Upper lobe of left lung (tissue), 6 donors: ENCODE results near the gene CEP72. TPM values are rescaled to one million over a fixed set of nuclear protein-coding genes. Genes with fewer than 3 reads are reported as not detected.

ENCODE experiments used
- ATAC-seq, 2 donors: fragments of 200-7000 bp; cut with Tn5 transposase; one replicate each; pipeline ENCODE4 v1.9.1; 2022; ENCODE audit warnings: mild to moderate bottlenecking in 2 of 2, moderate library complexity in 2 of 2; ENCODE audit not compliant: low FRiP score in 2 of 2
- DNase-seq, 2 donors: peaks; one replicate each; pipeline ENCODE4 v3.0.0-alpha.2; 2019 to 2020
- H3K27ac ChIP-seq, 4 donors: fragments of 200-600 bp; sonication (generic); one replicate each; pipeline ENCODE4 v1.5.1; 2016 to 2019
- H3K27me3 ChIP-seq, 4 donors: fragments of 200-600 bp; sonication (generic); one replicate each; pipeline ENCODE4 v1.5.1; 2017 to 2019
- H3K36me3 ChIP-seq, 4 donors: fragments of 200-600 bp; sonication (generic); one replicate each; pipeline ENCODE4 v1.5.1; 2016 to 2019
- H3K4me1 ChIP-seq, 4 donors: fragments of 200-600 bp; sonication (generic); one replicate each; pipeline ENCODE4 v1.5.1; 2018 to 2019
- H3K4me3 ChIP-seq, 4 donors: fragments of 200-600 bp; sonication (generic); one replicate each; pipeline ENCODE4 v1.5.1; 2017 to 2019; ENCODE audit warnings: mild to moderate bottlenecking in 2 of 4, moderate library complexity in 1 of 4
- H3K9me3 ChIP-seq, 4 donors: fragments of 200-600 bp; sonication (generic); one replicate each; pipeline ENCODE4 v1.5.1; 2018 to 2019
- EP300 ChIP-seq, 4 donors: sonication (generic); formaldehyde crosslinking; IDR thresholded peaks; one replicate each; pipeline ENCODE4 v1.5.1; 2017; ENCODE audit warnings: antibody characterized with exemption in 4 of 4, control low read depth in 2 of 4
- POLR2A ChIP-seq, 4 donors: fragments of 450-650 bp; IDR thresholded peaks; one replicate each; pipeline ENCODE4 v1.5.1; 2016 to 2017; ENCODE audit warnings: antibody characterized with exemption in 4 of 4, mild to moderate bottlenecking in 2 of 4
- POLR2AphosphoS5 ChIP-seq, 2 donors: sonication (generic); formaldehyde crosslinking; IDR thresholded peaks; one replicate each; pipeline ENCODE4 v1.5.1; 2017; ENCODE audit warnings: antibody characterized with exemption in 2 of 2
- WGBS, 2 donors: methylation state at CpG; one replicate each; pipeline ENCODE4 v1.1.5; 2017 to 2018; 5-methylcytosine and 5-hydroxymethylcytosine counted together
- total RNA-seq, 6 donors: library from RNA; depleted of rRNA in 4 of 6; stranded (reverse); fragments of >200 nt in 4 of 6; gene quantifications; one replicate each; pipeline versions ENCODE4 v1.1.0 to v1.2.1, GENCODE V29; 2016 to 2021
- TF ChIP-seq, protein P1 (sequence below), 6 experiments: fragments of 450-650 bp in 4 of 6; fragments of 200-600 bp in 2 of 6; sonication (generic) in 2 of 6; IDR thresholded peaks; one replicate each; pipeline ENCODE4 v1.5.1; 2016 to 2019; ENCODE audit warnings: antibody characterized with exemption in 6 of 6
- donor health status: DM: no; HTN: no; CAD: no; lungs with moderate emphysema.
- donor health status: DM: no; HTN: yes; CAD: no; lungs with severe emphysema.

The CEP72 gene
- total RNA-seq, 6 donors from 2014 or later = 6.8 to 21.0 (median 9.4) TPM

DNA sequence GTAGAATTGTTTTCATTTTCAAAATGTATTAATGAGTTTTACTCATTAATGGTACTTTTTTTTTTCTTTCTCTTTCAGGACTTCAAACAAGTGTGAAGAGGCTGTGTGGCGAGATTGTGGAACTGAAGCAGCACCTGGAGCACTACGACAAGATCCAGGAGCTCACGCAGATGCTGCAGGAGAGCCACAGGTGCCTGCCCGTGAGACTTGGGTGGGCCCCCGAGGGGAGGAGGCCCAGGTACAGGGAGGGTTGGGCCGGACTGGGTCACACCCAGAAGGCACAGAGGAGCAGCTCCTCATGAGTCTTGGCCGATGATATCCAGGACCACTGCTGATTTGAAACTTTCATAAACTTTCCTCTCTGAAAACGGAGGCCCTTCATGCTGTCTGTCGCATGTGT, 35.6 kb downstream of the CEP72 start:
- Histone ChIP-seq H3K36me3 (peaks cover 0 to 38% (median 7%) of the 10 kb centered on the region in 4 donors), H3K9me3 (no peaks in the 10 kb centered on the region), H3K4me1 (no peaks in the 10 kb centered on the region), H3K4me3 (no peak overlapping the region), H3K27me3 (no peaks in the 10 kb centered on the region), H3K27ac (no peak overlapping the region)
- DNase-seq = no peak
- no peak for TF ChIP-seq POLR2AphosphoS5 (IDR thresholded peaks at IDR 0.05)
- TF ChIP-seq EP300 (IDR thresholded peaks at IDR 0.05) = no peak
- TF ChIP-seq, protein P1, sequence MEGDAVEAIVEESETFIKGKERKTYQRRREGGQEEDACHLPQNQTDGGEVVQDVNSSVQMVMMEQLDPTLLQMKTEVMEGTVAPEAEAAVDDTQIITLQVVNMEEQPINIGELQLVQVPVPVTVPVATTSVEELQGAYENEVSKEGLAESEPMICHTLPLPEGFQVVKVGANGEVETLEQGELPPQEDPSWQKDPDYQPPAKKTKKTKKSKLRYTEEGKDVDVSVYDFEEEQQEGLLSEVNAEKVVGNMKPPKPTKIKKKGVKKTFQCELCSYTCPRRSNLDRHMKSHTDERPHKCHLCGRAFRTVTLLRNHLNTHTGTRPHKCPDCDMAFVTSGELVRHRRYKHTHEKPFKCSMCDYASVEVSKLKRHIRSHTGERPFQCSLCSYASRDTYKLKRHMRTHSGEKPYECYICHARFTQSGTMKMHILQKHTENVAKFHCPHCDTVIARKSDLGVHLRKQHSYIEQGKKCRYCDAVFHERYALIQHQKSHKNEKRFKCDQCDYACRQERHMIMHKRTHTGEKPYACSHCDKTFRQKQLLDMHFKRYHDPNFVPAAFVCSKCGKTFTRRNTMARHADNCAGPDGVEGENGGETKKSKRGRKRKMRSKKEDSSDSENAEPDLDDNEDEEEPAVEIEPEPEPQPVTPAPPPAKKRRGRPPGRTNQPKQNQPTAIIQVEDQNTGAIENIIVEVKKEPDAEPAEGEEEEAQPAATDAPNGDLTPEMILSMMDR (IDR thresholded peaks at IDR 0.05) = no peak
- TF ChIP-seq POLR2A (IDR thresholded peaks at IDR 0.05) = no peak
- ATAC-seq = no peak
- 96 to 98% methylated on average over 8 to 9 of the region's 9 CpGs for WGBS, 2 donors

DNA sequence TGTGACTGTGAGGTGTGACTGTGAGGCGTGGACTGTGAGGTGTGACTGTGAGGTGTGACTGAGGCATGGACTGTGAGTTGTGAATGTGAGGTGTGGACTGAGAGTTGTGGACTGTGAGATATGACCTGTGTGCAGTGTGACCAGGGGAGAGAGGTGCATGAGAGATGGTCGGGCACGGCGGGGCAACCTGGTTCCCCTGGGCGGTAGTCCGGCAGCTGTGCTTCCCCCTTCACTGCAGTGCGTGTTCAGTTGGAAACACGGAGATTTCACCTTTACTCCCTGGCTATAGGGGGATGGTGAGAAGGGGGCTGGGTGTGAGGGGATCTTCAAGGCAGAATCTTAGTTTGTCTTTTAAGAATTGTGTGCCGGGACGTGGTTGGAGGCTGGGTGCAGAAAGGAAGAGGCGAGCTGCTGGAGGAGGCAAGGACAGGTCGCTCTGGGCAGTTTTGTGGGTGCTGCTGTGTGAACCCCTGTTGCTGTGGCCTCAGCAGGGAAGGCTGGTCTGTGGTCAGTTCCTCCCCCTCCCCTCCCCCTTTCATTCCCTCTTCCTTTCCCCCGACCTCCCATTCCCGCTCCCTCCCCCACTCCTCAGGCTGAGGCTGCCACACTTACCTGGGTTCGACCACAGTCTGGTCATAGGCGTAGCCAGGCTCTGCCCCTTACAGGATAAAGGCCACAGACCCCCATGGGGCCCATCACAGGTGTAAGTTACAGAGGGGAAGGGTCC, 39.3 kb downstream of the CEP72 start:
- no peak for ATAC-seq
- TF ChIP-seq, protein P1 (IDR thresholded peaks at IDR 0.05) = no peak
- TF ChIP-seq EP300 (IDR thresholded peaks at IDR 0.05) = no peak
- no peak for TF ChIP-seq POLR2AphosphoS5 (IDR thresholded peaks at IDR 0.05)
- no peak for TF ChIP-seq POLR2A (IDR thresholded peaks at IDR 0.05)
- Histone ChIP-seq H3K4me1 (no peaks in the 10 kb centered on the region), H3K27me3 (no peaks in the 10 kb centered on the region), H3K27ac (no peak overlapping the region), H3K9me3 (no peaks in the 10 kb centered on the region), H3K36me3 (peaks cover 0 to 28% (median 4%) of the 10 kb centered on the region in 4 donors), H3K4me3 (no peak overlapping the region)
- WGBS, 2 donors = 93% methylated on average over 16 of the region's 16 CpGs
- no peak for DNase-seq

DNA sequence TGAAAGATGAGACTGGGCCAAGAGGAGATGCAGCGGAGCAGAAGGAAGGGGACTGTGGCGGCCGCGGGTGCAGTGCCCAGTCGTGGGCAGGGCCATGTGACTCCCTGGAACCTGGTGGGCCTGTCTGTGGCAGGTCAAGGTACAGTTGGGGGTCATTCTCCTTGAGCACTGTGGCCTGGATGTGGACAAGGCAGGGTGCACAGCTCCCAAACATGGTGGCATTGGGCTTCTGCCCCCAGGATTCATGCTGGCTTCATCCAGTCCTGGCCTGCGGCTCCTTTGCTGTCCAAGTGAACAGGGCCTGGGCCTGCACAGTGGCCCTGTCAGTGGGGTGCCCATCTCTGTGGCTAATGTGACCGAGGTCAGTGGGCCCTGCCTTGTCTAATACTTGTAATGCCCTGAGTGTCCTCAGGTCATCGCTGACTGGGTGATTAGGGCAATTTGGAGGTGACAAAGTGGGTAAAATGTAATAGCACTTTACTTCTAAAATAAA, 39.9 kb downstream of the CEP72 start:
- Histone ChIP-seq H3K27ac (no peak overlapping the region), H3K27me3 (no peaks in the 10 kb centered on the region), H3K9me3 (no peaks in the 10 kb centered on the region), H3K36me3 (peaks cover 0 to 26% (median 4%) of the 10 kb centered on the region in 4 donors), H3K4me1 (no peaks in the 10 kb centered on the region), H3K4me3 (no peak overlapping the region)
- ATAC-seq (peak in 1 of 2 donors; percentile 55), DNase-seq (peak in 1 of 2 donors; percentile 53)
- 92 to 95% methylated on average over 7 to 8 of the region's 8 CpGs for WGBS, 2 donors
- TF ChIP-seq, protein P1 (IDR thresholded peaks at IDR 0.05) = no peak
- no peak for TF ChIP-seq EP300 (IDR thresholded peaks at IDR 0.05)
- TF ChIP-seq POLR2A (IDR thresholded peaks at IDR 0.05) = no peak
- TF ChIP-seq POLR2AphosphoS5 (IDR thresholded peaks at IDR 0.05) = no peak

DNA sequence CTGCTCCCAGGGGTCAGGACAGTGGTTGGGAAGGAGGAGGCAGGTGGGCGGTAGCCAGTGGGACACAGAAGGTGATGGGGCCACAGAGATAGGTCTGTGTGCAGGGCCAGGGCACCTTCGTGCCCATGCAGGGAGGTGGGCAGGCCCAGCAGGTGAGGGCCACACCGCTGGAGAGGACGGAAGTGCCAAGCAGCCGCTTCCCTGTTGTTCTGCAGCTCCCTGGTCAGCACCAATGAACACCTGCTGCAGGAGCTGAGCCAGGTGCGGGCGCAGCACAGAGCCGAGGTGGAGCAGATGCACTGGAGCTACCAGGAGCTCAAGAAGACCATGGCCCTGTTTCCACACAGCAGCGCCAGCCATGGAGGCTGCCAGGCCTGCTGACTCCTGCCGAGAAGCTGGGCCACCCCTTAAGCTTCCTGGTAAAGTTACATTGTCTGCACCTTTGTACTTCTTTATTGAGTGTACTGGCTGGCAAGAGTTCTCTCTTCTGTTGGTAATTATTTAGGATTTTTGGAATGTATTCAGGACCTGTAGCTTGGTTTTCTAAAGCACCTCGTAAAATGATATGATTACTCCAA, 40.7 kb downstream of the CEP72 start:
- ATAC-seq = no peak
- no peak overlapping the region for H3K27ac ChIP-seq
- no peaks in the 10 kb centered on the region for H3K9me3 ChIP-seq
- no peak overlapping the region for H3K4me3 ChIP-seq
- no peaks in the 10 kb centered on the region for H3K4me1 ChIP-seq
- 89 to 97% methylated on average over 10 to 11 of the region's 11 CpGs for WGBS, 2 donors
- H3K36me3 ChIP-seq = peaks cover 0 to 26% (median 3%) of the 10 kb centered on the region in 4 donors
- peak in 1 of 2 donors; percentile 69 for DNase-seq
- H3K27me3 ChIP-seq = no peaks in the 10 kb centered on the region
- TF ChIP-seq POLR2AphosphoS5 (IDR thresholded peaks at IDR 0.05) = no peak
- TF ChIP-seq, protein P1 (IDR thresholded peaks at IDR 0.05) = no peak
- no peak for TF ChIP-seq POLR2A (IDR thresholded peaks at IDR 0.05)
- TF ChIP-seq EP300 (IDR thresholded peaks at IDR 0.05) = no peak
